Endodermal cell (in vitro differentiated cells): ENCODE data around the gene SSX3. TPM values are rescaled to one million over a fixed set of nuclear protein-coding genes. Genes with fewer than 3 reads are reported as not detected.

Experiments
- DNase-seq: peaks from one replicate; pipeline ENCODE4 v3.0.0-alpha.2; 2017
- H3K27ac ChIP-seq: 2 replicates; pipeline ENCODE4 v1.5.1; 2013; ENCODE audit warnings: mild to moderate bottlenecking, low read depth, low read length, moderate library complexity
- H3K27me3 ChIP-seq: 2 replicates; pipeline ENCODE4 v1.6.1; 2013; ENCODE audit warnings: mild to moderate bottlenecking, low read length, moderate library complexity; ENCODE audit not compliant: insufficient read depth, control insufficient read depth, poor library complexity, severe bottlenecking
- H3K36me3 ChIP-seq: 2 replicates; pipeline ENCODE4 v1.7.0; 2013; ENCODE audit warnings: mild to moderate bottlenecking, low read length, moderate library complexity; ENCODE audit not compliant: control insufficient read depth, insufficient read depth
- H3K4me1 ChIP-seq: one replicate; pipeline ENCODE4 v1.7.0; 2013; ENCODE audit warnings: low read length; ENCODE audit not compliant: control insufficient read depth, insufficient read depth
- H3K4me3 ChIP-seq: 2 replicates; pipeline ENCODE4 v1.5.1; 2013; ENCODE audit warnings: mild to moderate bottlenecking, low read length, moderate library complexity
- H3K9ac ChIP-seq: 2 replicates; pipeline ENCODE4 v1.6.1; 2013; ENCODE audit warnings: mild to moderate bottlenecking, low read length, moderate library complexity; ENCODE audit not compliant: poor library complexity, severe bottlenecking; ENCODE audit errors: extremely low read depth
- H3K9me3 ChIP-seq: 2 replicates; pipeline ENCODE4 v1.6.1; 2013; ENCODE audit warnings: mild to moderate bottlenecking, low read length, moderate library complexity; ENCODE audit not compliant: control insufficient read depth
- H3K27ac Mint-ChIP-seq: 2 replicates; pipeline ENCODE4 v1.8.0; 2020; ENCODE audit warnings: mixed read lengths
- H3K27me3 Mint-ChIP-seq: 2 replicates; pipeline ENCODE4 v1.8.0; 2021; ENCODE audit warnings: mild to moderate bottlenecking, mixed read lengths; ENCODE audit not compliant: insufficient read depth
- H3K36me3 Mint-ChIP-seq: 2 replicates; pipeline ENCODE4 v1.8.0; 2020; ENCODE audit warnings: low read depth, mixed read lengths
- H3K4me1 Mint-ChIP-seq: 2 replicates; pipeline ENCODE4 v1.8.0; 2020; ENCODE audit warnings: mixed read lengths
- H3K4me3 Mint-ChIP-seq: 2 replicates; pipeline ENCODE4 v1.8.0; 2020; ENCODE audit warnings: mild to moderate bottlenecking, moderate library complexity, mixed read lengths
- H3K9me3 Mint-ChIP-seq: 2 replicates; pipeline ENCODE4 v1.8.0; 2020; ENCODE audit warnings: mild to moderate bottlenecking, mixed read lengths
- WGBS, 2 experiments: methylation state at CpG; one replicate each; pipeline versions ENCODE4 v1.1.5 to v1.1.7; 2013; ENCODE audit warnings: missing lambda C conversion rate in 2 of 2, mixed read lengths in 1 of 2; ENCODE audit not compliant: insufficient coverage in 1 of 2, insufficient read length in 1 of 2; 5-methylcytosine and 5-hydroxymethylcytosine counted together
- total RNA-seq, 2 donors: library from RNA; stranded (reverse); fragmentation: NEBNext Ultra II Directional in 1 of 2; extraction: Animal tissue kit (Norgen Biotek cat#: 25700) in 1 of 2; gene quantifications; 2 replicates in 1 of 2; 3 replicates in 1 of 2; pipeline ENCODE4 v1.2.1, GENCODE V29; 2021
- TF ChIP-seq, protein P1 (sequence below): fragments of 200-600 bp; sonication (generic); conservative IDR thresholded peaks from 2 replicates; pipeline ENCODE4 v1.5.0; 2021; ENCODE audit warnings: antibody characterized with exemption, mild to moderate bottlenecking

SSX3 gene
- total RNA-seq, 2 donors from 2014 or later, result not detected

GRCh38 chrX:48306175-48306574 is 50.3 kb downstream of the SSX3 start:
- Histone ChIP-seq H3K9ac (no peak overlapping the region), H3K27me3 (no peaks in the 10 kb centered on the region), H3K27ac (no peak overlapping the region), H3K36me3 (no peaks in the 10 kb centered on the region), H3K4me1 (no peaks in the 10 kb centered on the region), H3K4me3 (no peak overlapping the region), H3K9me3 (no peaks in the 10 kb centered on the region)
- Mint-ChIP-seq H3K27me3 (no peaks in the 10 kb centered on the region), H3K9me3 (peaks cover 51% of the 10 kb centered on the region), H3K4me1 (no peaks in the 10 kb centered on the region), H3K4me3 (no peak overlapping the region), H3K27ac (no peak overlapping the region), H3K36me3 (no peaks in the 10 kb centered on the region)
- TF ChIP-seq, protein P1, sequence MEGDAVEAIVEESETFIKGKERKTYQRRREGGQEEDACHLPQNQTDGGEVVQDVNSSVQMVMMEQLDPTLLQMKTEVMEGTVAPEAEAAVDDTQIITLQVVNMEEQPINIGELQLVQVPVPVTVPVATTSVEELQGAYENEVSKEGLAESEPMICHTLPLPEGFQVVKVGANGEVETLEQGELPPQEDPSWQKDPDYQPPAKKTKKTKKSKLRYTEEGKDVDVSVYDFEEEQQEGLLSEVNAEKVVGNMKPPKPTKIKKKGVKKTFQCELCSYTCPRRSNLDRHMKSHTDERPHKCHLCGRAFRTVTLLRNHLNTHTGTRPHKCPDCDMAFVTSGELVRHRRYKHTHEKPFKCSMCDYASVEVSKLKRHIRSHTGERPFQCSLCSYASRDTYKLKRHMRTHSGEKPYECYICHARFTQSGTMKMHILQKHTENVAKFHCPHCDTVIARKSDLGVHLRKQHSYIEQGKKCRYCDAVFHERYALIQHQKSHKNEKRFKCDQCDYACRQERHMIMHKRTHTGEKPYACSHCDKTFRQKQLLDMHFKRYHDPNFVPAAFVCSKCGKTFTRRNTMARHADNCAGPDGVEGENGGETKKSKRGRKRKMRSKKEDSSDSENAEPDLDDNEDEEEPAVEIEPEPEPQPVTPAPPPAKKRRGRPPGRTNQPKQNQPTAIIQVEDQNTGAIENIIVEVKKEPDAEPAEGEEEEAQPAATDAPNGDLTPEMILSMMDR, result no peak
- 93 to 94% methylated on average over 3 to 11 of the region's 11 CpGs for WGBS, 2 experiments
- DNase-seq, result no peak

Other genes starting within 250 kb of the SSX3 start
- gene SPACA5B, start 226.1 kb downstream of the SSX3 start, total RNA-seq, result not detected
- gene SSX5, start 159.9 kb downstream of the SSX3 start, total RNA-seq, result not detected
- not detected for gene SSX1, start 101.3 kb downstream of the SSX3 start, total RNA-seq
- 1 to 10 TPM in 1 of 2 donors, under 1 TPM in 1; 1.00 to 1.5 TPM for gene SSX4, start 26.8 kb upstream of the SSX3 start, total RNA-seq
- gene SSX4B, start 55.3 kb upstream of the SSX3 start, total RNA-seq, result 1 to 10 TPM in 1 of 2 donors, under 1 TPM in 1; 1.00 to 1.5 TPM
- 10 to 100 TPM; 22.4 to 40.7 TPM for gene SLC38A5, start 113.6 kb upstream of the SSX3 start, total RNA-seq
- 10 to 100 TPM; 47.3 to 54.3 TPM for gene FTSJ1, start 119.5 kb upstream of the SSX3 start, total RNA-seq
- gene PORCN, start 152.3 kb upstream of the SSX3 start, total RNA-seq, result 10 to 100 TPM; 51.1 to 54.4 TPM
- gene EBP, start 165.1 kb upstream of the SSX3 start, total RNA-seq, result 100 to 1,000 TPM; 105 to 119 TPM
- 1 to 10 TPM; 7.0 to 7.6 TPM for gene TBC1D25, start 183.0 kb upstream of the SSX3 start, total RNA-seq
- 100 to 1,000 TPM; 183 to 189 TPM for gene RBM3, start 217.8 kb upstream of the SSX3 start, total RNA-seq
- 10 to 100 TPM; 51.3 to 51.9 TPM for gene WDR13, start 240.8 kb upstream of the SSX3 start, total RNA-seq